Posterior cingulate gyrus (tissue), 11 donors: Measurements from ENCODE around the gene GABRR3.

Experiments used
- DNase-seq, 10 donors: peaks; one replicate each; pipeline versions ENCODE4 v3.0.0 to v3.0.0-alpha.2; 2020 to 2021; ENCODE audit warnings: mixed read lengths in 3 of 10
- intact Hi-C: fragments of 100-400 bp; cut with DNase I; formaldehyde crosslinking; loops from one replicate; pipeline ENCODE4 v1.15.1; 2023

Gene GABRR3

DNA sequence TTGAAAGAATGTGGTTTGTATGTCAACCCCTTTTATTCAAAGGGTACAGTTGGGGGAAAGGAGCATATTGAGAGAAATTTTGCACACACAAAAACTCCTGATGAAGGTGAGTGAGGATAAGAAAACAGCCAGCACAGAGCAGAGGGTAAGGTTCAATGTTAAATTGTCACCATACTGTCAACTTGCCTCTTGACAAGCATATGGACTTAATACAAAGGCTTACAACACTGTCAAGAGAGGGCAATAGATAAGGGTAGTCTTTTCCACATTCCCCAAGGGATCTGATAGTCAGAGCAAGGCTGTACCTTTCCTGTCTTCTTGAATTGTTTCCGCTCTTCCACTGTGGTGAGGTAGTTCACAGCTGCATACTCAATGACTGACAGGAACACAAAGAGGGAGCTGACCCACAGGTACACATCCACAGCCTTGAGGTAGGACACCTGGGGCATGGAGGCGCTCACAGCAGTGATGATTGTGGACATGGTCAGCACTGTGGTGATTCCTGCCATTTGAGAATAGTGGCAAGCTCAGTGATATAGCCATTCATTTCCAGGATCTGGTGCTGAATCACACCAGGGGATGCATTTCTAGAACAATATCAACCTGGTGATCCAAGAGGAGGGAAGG, 42.5 kb downstream of the GABRR3 start:
- no peak for DNase-seq
- intact Hi-C loops: no loop called here

GRCh38 chr3:97991293-97991682, 43.8 kb downstream of the GABRR3 start:
- no peak for DNase-seq
- intact Hi-C loops: no loop called here

DNA sequence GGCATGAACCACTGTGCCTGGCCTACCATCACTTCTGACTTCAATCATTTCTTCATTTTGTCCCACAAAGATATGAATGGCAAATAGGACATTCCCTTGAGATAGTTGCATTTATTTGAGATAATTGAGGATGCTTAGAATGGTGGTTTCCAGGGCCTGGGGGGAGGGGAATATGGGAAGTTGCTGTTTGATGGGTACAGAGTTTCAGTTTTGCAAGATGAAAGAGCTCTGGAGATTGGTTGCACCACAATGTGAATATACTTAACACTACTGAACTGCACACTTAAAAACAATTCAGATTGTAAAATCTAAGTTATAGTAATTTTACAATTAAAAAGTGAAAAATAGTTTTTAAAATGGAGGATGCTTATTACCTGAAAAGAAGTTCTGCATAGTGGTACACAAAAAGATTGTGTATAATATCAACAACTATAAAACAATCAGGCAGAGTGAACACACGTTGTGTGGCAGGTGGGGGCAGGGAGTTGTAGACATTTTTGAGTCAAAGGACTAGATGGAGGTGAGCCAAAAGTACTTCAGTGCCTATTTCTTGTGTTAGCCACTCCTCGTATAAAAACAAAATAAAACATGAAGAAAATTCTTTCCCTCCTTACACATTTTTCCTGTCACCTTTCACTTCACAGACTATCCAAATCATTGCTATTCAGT, 44.4 kb downstream of the GABRR3 start:
- no peak for DNase-seq

DNA sequence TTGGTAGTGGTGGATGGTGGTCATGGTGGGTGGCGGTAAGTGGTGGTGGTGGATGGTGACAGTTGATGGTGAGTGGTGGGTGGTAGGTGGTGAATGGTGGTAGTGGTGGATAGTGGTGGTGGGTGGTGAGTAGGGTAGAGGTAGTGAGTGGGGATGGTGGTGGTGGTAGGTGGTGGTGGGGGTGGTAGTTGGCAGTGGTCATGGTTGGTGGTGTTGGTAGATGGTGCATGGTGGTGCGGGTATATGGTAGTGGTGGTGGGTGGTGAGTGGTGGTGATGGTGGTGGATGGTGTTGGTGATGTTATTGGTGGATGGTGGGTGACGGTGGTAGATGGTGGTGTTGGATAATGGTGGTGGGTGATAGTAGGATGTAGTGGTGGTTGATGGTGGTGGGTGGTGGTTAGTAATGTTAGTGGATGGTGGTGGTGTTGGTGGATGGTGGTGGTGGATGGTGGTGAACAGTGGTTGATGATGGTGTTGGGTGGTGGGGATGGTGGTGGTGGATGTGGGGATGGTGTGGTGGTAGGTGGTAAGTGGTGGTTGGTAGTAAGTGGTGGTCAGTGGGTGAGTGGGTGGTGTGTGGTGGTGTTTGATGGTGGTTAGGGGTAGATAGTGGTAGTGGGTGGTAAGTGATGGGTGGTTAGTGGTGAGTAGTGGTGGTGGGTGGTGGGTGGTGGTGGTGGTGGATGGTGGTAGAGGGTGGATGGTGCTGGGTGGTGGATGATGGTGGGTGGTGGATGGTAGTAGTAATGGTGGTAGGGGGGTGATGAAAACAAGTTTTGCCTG, 46.1 kb downstream of the GABRR3 start:
- intact Hi-C loops: no loop called here
- no peak for DNase-seq

More for the DNA sequence above, 44.4 kb downstream of the GABRR3 start:
- intact Hi-C loops: no loop called here

GRCh38 chr3:97987306-97987705, 47.8 kb downstream of the GABRR3 start:
- DNase-seq: no peak
- intact Hi-C loops: no loop called here

DNA sequence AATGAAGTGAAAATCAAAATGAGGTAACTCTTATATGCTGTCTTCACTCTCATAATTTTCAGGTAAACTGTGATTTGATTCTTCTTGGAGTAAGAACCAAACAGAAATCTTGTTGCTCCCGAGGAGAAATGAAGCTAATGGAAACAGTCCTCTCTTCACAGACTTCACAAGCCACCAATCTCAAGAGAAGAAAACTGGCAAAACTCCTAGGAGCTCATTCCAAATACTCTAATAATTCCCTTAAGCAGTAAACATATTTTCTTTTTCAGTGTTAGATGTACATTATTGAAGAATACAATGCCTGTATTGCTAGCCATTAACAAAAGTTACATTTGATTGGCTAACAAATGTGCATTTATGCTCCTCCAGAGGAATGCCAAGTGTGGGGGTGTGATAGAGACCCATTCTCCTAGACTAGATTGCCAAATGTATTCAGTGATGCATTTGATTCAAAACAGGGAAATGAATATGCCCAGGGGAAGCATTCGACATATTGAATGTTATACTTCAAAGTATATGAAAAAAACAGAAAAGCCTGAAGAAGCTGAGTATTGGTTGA, 51.1 kb downstream of the GABRR3 start:
- intact Hi-C loops: loop anchor here (2.0 kb wide), 1 partner anchor 29 kb away; no protein-coding TSS in a partner anchor
- no peak for DNase-seq

GRCh38 chr3:97981886-97982285, 53.2 kb downstream of the GABRR3 start:
- DNase-seq: no peak
- intact Hi-C loops: no loop called here

- intact Hi-C loops: no loop called here
- DNase-seq: no peak
Measured at GRCh38 chr3:97979610-97980009, 55.5 kb downstream of the GABRR3 start.

DNA sequence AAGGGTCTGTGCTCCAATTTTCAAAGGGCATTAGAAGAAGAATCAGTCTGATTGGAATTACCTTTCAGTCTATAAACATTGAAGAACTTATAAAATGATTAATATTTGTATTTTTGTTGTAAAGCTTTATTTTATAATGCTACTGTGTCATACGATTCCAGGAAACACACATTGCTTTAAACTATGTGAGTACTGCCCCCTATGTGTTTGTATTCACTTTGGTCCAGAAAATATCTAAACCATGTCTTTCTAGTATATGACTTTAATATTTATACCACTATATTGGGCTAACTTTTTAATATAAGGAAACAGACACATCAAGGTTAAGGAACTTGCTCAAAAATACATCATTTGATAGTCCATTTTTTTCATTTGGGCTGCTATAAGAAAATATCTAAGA, 59.6 kb downstream of the GABRR3 start:
- intact Hi-C loops: no loop called here
- DNase-seq: no peak

- intact Hi-C loops: loop anchor here (5.0 kb wide), 2 partner anchors 47 to 153 kb away; partner anchors contain the start of gene CRYBG3
- DNase-seq: no peak
Measured at GRCh38 chr3:97974996-97975395, 60.1 kb downstream of the GABRR3 start.

DNA sequence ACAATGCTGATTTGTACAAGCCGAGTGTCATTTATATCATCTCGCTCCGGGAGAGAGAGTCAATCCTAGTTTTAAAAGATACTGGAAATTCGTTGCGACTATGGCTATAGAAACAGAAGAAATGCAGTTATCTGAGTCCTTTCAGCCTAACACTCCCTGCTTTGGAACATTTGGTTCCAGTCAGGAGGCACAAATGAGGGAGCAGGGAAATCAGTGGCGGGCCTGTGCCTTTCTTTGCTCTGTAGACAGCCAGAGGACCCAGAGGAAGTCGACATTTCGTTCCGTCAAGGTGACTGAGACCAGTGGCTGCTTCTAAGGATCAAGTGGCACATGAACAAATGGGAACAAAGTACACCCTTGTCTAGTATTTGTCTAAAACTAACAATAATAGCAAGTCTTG, 62.1 kb downstream of the GABRR3 start:
- intact Hi-C loops: loop anchor here (5.0 kb wide), 2 partner anchors 49 to 151 kb away; partner anchors contain the start of gene CRYBG3
- DNase-seq: no peak

DNA sequence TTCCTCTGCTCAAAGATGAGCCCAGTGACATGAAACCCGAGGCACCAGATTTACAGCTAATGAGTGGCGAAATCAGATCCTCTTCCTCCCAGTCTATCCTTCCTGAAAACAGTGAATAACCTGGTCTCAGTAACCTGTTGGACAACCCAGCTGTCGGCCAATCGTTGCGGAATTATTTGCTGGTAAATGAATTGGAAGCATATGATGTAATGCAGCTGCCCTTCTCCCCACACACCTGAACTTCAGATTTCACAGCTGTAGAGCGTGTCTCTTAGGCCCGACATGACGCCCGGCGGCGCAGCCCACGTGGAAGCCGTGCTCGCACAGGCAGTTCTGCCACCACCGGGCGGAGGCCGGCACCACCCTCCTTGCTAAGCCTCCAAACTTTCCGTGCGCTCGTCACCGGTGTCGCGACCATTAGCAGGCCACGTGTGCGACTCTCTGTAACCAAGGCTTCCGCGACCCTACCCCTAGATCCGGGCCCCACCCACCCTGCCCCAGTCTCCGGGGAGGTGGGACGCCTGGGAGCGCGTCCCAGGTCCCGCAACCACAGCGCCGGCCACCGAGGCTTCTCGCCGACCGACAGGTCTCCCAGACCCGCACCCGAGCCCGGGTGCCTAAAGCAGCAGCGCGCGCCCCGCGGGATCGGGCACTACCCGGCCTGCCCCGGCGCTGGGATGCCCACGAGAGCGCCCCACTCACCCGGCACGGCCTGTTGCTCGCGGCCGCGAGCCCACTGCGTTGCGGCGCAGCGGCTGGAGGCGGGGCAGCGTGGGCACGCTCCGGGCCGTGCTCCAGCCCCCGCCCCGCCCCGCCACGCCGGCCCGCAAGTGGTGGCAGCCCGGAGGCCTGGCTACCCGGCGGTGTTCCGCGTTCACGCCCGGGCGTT, 63.2 kb downstream of the GABRR3 start, which contains the start of gene RIOX2:
TSS of gene RIOX2 (minus strand) at position 753 of the 889 bp plus-strand sequence. CDS start 4,838 bp downstream, outside the sequence.
- intact Hi-C loops: loop anchor here (5.0 kb wide), 2 partner anchors 50 to 150 kb away; partner anchors contain the start of gene CRYBG3
- peak; percentile 53 to 95 (median 70) for DNase-seq

DNA sequence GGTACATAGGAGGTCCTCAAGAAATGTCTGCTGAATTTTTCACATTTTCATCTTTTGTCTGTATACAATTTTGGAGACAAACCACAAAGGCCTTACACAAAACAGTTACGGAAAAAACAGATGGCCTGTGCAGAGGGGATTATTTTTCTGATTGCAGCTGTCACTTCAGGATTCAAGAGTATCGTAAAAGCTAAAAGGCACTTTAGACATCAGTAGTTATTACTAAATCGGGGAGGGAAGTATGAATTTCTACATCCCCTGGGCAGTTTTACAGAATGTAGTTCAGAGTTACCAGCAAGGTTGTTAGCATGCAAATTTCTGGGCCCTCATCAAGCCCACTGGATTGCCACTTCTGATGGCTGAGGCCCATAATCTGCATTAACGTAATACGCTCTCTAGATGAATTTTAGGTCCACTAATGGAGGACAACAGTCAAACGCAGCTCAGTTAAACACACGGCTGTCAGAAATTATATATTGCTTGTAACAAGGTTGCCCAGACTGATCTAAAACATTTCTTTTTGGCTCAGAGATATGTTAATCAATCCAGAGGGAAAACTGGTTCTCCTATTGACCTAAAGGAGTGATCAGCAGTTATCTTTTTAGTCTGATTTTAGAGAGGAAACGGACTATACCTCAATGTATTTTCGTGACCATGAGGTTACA, 64.0 kb downstream of the GABRR3 start:
- DNase-seq: no peak
- intact Hi-C loops: loop anchor here (5.0 kb wide), 2 partner anchors 51 to 149 kb away; partner anchors contain the start of gene CRYBG3

GRCh38 chr3:97970156-97970555, 65.0 kb downstream of the GABRR3 start:
- intact Hi-C loops: loop anchor here (5.0 kb wide), 2 partner anchors 52 to 148 kb away; partner anchors contain the start of gene CRYBG3

DNA sequence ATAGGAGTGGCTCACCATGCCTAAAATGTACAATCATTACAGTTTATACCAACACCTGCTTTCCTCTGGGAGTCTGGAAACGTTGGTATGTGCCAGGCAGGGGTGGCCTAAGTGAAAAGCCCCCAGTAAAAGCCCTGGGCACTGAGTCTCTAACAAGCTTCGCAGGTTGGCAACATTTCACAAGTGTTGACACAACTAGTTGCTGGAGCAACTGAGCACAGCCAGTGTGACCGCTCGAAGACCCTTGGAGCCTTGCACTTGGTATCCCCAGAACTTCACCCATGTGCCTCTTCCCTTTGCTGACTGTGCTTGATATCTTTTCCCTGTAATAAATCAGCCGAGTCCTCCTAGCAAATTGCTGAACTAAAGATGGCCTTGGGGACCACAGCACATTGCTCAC, 65.6 kb downstream of the GABRR3 start:
- no peak for DNase-seq
- intact Hi-C loops: no loop called here

More at GRCh38 chr3:97970156-97970555, 65.0 kb downstream of the GABRR3 start:
- no peak for DNase-seq

- DNase-seq: no peak
- intact Hi-C loops: no loop called here
Measured at GRCh38 chr3:97968376-97968775, 66.7 kb downstream of the GABRR3 start.

DNA sequence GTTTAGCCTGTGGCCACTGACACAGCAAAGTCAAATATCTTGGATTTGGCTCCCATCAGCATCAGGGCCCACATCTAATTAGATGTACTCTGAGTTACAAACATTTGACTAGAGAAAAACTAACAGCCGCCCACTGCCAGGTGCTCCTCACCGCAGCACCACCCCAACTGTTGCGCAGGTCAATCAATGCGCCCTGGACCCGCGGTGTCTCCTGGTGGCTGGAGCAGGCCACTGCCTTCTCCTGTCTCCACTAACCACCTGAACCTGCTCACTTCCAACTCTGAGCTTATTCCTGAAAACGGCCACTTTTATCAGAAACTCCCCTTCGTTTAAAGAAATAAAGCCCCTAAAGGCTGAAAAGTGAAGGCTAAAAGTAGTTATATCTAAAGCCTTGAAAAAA, 67.1 kb downstream of the GABRR3 start:
- no peak for DNase-seq
- intact Hi-C loops: no loop called here

DNA sequence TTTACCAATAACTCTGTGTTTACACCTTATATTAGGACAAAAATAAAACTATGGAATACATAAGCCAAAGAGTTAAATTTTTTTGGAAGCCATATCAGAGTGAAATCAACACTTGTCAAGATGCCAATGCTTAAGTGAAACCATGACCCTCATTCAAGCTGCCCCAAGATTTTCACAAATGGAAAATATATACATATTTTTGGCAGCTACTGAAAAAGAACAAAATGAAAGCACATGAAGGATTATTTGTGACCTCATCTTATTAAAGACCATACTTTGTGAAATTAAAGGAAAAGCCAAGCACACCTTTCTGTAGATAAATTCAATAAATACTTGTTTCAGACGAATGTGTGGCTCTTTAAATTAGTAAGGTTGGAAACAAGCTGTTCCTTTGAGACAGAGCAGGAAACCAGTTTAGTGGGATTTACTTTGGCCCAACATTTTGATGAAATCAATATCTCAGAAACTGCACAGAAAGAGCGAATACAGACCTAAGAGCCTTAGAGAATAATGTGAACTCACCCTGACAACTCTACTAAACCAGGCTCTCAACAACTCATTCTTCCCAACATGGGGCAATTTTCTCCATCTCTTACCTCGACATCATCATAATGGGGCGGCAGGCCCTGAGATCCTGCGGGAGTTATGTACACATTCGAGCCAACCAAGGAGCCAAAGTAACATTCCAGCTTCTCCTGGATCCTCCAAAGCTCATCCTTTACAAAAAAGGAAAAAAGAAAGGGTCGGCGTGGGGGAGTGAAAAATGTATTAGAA, 73.9 kb downstream of the GABRR3 start:
- intact Hi-C loops: no loop called here
- DNase-seq: no peak
